Calu3 (cell line): ENCODE results near the gene AP3B2. TPM values are rescaled to one million over a fixed set of nuclear protein-coding genes. Genes with fewer than 3 reads are reported as not detected.

Experiments used
- BruUV-seq: library from RNA; stranded (reverse); fragments of 400-500 nt; replicated peaks from 2 replicates; lab custom pipeline; 2021; lab: Mats Ljungman, UMichigan
- CTCF ChIA-PET: fragments of 300-600 bp; sonication (Branson Sonifier 250); formaldehyde crosslinking; loops from one replicate; lab custom pipeline; 2022; ENCODE audit warnings: antibody characterized with exemption; lab: Charles Lee
- DNase-seq: peaks from one replicate; pipeline ENCODE4 v3.0.0; 2022
- H3K27ac Mint-ChIP-seq: one replicate; pipeline ENCODE4 v1.8.0; 2022; ENCODE audit warnings: mixed read lengths; ENCODE audit not compliant: unreplicated experiment
- H3K27me3 Mint-ChIP-seq: one replicate; pipeline ENCODE4 v1.8.0; 2022; ENCODE audit warnings: mixed read lengths; ENCODE audit not compliant: unreplicated experiment
- H3K36me3 Mint-ChIP-seq: one replicate; pipeline ENCODE4 v1.8.0; 2022; ENCODE audit warnings: mild to moderate bottlenecking, moderate library complexity, mixed read lengths; ENCODE audit not compliant: insufficient read depth, unreplicated experiment
- H3K4me1 Mint-ChIP-seq: one replicate; pipeline ENCODE4 v1.8.0; 2022; ENCODE audit warnings: mild to moderate bottlenecking, low read depth, mixed read lengths; ENCODE audit not compliant: unreplicated experiment
- H3K4me3 Mint-ChIP-seq: one replicate; pipeline ENCODE4 v1.8.0; 2022; ENCODE audit warnings: mild to moderate bottlenecking, low read depth, moderate library complexity, mixed read lengths; ENCODE audit not compliant: unreplicated experiment
- H3K9me3 Mint-ChIP-seq: one replicate; pipeline ENCODE4 v1.8.0; 2022; ENCODE audit warnings: low read depth, mixed read lengths; ENCODE audit not compliant: unreplicated experiment
- intact Hi-C: fragments of 100-400 bp; cut with micrococcal nuclease; formaldehyde crosslinking; loops from one replicate; pipeline ENCODE4 v1.10.0; 2022; ENCODE audit not compliant: unreplicated experiment
- total RNA-seq: library from RNA; stranded (reverse); gene quantifications from 2 replicates; pipeline ENCODE4 v1.2.3, GENCODE V29; 2022
- TF ChIP-seq, protein P1 (sequence below): fragments of 200-600 bp; IDR thresholded peaks from one replicate; pipeline ENCODE4 v1.8.0; 2022; ENCODE audit warnings: antibody characterized with exemption; ENCODE audit not compliant: unreplicated experiment

AP3B2 gene
- total RNA-seq, 1 experiment from 2014 or later = 24.7 TPM

DNA sequence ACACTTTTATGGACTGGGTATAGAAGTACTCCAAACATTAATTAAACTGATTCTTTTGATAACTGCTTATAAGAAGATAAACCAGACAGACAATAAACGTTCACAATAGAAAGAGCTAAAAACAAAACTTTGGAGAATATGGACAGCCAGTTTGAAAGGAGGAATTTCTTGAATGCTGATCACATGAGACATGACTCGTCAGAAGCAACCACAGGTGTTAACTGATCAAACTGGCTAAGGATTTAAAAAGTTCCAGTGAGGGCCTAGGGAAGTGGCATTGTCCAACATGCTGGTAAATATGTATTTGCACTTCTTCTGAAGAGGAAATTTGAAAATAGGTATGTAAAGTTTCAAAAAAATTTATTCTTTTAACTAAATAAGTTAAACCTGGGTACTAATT, 29.4 kb upstream of the AP3B2 start:
- CTCF ChIA-PET = interaction anchor here (1.3 kb wide), 1 partner anchor 11 kb away, joined by 4 read pairs; no protein-coding TSS in a partner anchor
- Mint-ChIP-seq H3K27me3 (no peaks in the 10 kb centered on the region), H3K27ac (no peak overlapping the region), H3K9me3 (no peaks in the 10 kb centered on the region), H3K4me1 (no peaks in the 10 kb centered on the region), H3K4me3 (no peak overlapping the region), H3K36me3 (no peaks in the 10 kb centered on the region)
- intact Hi-C loops = no loop called here
- TF ChIP-seq, protein P1, sequence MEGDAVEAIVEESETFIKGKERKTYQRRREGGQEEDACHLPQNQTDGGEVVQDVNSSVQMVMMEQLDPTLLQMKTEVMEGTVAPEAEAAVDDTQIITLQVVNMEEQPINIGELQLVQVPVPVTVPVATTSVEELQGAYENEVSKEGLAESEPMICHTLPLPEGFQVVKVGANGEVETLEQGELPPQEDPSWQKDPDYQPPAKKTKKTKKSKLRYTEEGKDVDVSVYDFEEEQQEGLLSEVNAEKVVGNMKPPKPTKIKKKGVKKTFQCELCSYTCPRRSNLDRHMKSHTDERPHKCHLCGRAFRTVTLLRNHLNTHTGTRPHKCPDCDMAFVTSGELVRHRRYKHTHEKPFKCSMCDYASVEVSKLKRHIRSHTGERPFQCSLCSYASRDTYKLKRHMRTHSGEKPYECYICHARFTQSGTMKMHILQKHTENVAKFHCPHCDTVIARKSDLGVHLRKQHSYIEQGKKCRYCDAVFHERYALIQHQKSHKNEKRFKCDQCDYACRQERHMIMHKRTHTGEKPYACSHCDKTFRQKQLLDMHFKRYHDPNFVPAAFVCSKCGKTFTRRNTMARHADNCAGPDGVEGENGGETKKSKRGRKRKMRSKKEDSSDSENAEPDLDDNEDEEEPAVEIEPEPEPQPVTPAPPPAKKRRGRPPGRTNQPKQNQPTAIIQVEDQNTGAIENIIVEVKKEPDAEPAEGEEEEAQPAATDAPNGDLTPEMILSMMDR = no peak
- DNase-seq = no peak
- BruUV-seq = no TSS peak

DNA sequence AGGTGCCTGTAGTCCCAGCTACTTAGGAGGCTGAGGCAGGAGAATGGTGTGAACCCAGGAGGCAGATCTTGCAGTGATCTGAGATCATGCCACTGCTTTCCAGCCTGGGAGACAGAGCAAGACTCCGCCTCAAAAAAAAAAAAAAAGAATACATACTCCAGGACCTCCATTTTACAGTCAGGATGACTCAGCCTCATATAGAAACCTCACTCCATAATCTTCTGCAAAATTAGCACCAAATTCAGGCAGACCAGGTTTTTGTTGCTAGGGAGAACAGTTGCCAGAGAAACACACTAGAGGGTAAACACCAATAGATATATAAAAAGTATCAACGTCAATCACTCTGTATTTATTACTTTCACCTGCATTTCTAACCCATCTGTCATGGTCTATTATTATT, 28.3 kb upstream of the AP3B2 start:
- no peak overlapping the region for H3K27ac Mint-ChIP-seq
- H3K27me3 Mint-ChIP-seq = no peaks in the 10 kb centered on the region
- no peak overlapping the region for H3K4me3 Mint-ChIP-seq
- CTCF ChIA-PET = no interaction called here
- no peak for DNase-seq
- H3K4me1 Mint-ChIP-seq = no peaks in the 10 kb centered on the region
- intact Hi-C loops = no loop called here
- no TSS peak for BruUV-seq
- TF ChIP-seq, protein P1 = no peak
- no peaks in the 10 kb centered on the region for H3K9me3 Mint-ChIP-seq
- no peaks in the 10 kb centered on the region for H3K36me3 Mint-ChIP-seq

DNA sequence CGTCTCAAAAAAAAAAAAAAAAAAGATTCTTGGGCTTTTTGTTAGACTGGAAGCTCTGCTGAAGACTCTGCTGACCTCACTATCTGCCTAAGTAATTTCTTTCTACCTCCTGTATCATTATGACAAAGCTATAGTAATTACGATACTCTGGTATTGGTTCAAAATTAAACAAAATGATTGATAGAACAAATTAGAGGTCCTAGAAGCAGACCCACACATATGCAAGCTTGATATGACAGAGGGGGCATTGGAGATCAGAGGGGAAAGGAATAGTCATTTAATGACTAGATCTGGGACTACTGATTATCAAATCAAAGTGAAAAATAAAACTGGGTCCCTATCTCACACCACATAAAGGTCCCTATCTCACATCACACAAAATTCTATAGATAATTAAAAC, 21.9 kb upstream of the AP3B2 start:
- TF ChIP-seq, protein P1 = no peak
- Mint-ChIP-seq H3K36me3 (no peaks in the 10 kb centered on the region), H3K4me1 (no peaks in the 10 kb centered on the region), H3K27me3 (no peaks in the 10 kb centered on the region), H3K4me3 (no peak overlapping the region), H3K9me3 (no peaks in the 10 kb centered on the region), H3K27ac (no peak overlapping the region)
- BruUV-seq = no TSS peak
- DNase-seq = no peak
- CTCF ChIA-PET = no interaction called here
- intact Hi-C loops = no loop called here

DNA sequence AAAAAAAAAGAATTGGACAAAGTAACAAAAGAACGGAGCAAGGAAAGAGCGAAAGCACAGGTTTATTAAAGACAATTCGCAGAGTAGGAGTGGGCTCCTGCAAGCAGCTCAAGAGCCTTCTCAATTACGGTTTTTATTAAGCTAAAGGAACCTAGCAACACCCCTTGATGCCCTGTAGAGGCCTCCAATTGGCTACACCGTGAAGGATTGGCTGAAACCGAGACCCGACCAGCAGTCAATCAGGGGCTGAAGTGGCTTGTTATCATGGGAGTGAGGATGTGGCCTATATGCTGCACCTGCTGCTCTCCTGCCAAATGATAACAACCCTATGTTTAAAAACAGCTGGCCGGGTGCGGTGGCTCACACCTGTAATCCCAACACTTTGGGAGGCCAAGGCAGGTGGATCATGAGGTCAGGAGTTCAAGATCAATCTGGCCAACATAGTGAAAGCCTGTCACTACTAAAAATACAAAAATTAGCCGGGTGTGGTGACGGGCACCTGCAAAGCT, 20.4 kb upstream of the AP3B2 start:
- Mint-ChIP-seq H3K4me1 (no peaks in the 10 kb centered on the region), H3K27me3 (no peaks in the 10 kb centered on the region), H3K4me3 (no peak overlapping the region)

More for the DNA sequence above, 20.4 kb upstream of the AP3B2 start:
- no TSS peak for BruUV-seq
- intact Hi-C loops = no loop called here
- H3K36me3 Mint-ChIP-seq = no peaks in the 10 kb centered on the region
- DNase-seq = no peak
- H3K9me3 Mint-ChIP-seq = no peaks in the 10 kb centered on the region
- CTCF ChIA-PET = no interaction called here
- H3K27ac Mint-ChIP-seq = no peak overlapping the region
- TF ChIP-seq, protein P1 = no peak
